HCT116 (cell line): Measurements from ENCODE around the gene SDC3. TPM values are rescaled to one million over a fixed set of nuclear protein-coding genes. Genes with fewer than 3 reads are reported as not detected.

Experiments used
- ATAC-seq: fragments of 200-7000 bp; cut with Tn5 transposase; 2 replicates; pipeline ENCODE4 v1.9.1; 2020; ENCODE audit warnings: mild to moderate bottlenecking, moderate library complexity
- BruUV-seq: library from RNA; stranded (reverse); fragments of 400-500 nt; replicated peaks from 2 replicates; lab custom pipeline; 2021; lab: Mats Ljungman, UMichigan
- CTCF ChIA-PET: fragments of 300-600 bp; sonication (Branson Sonifier 250); formaldehyde crosslinking; loops from one replicate; lab custom pipeline; 2021; ENCODE audit warnings: antibody characterized with exemption; lab: Charles Lee
- POLR2A ChIA-PET: fragments of 300-600, 350-600 bp; sonication (Branson Sonifier 250); formaldehyde crosslinking; loops from one replicate; lab custom pipeline; 2021; ENCODE audit warnings: antibody characterized with exemption; lab: Charles Lee
- RAD21 ChIA-PET, 2 experiments: fragments of 300-600 bp; sonication (Branson Sonifier 250); formaldehyde crosslinking; loops; one replicate each; lab custom pipeline; 2023; ENCODE audit warnings: low total read pairs in 2 of 2; ENCODE audit not compliant: uncharacterized antibody in 2 of 2, unreplicated experiment in 2 of 2, low non-redundant PET in 1 of 2; lab: Charles Lee
- DNase-seq: peaks from one replicate; pipeline ENCODE4 v3.0.0-alpha.2; 2010; ENCODE audit warnings: low read depth, low spot score
- H2AFZ ChIP-seq: fragments of 200-600 bp; shearing (Covaris generic), sonication (generic); 2 replicates; pipeline ENCODE4 v1.6.1; 2017; ENCODE audit warnings: low read depth, mixed run types, mixed read lengths, antibody characterized with exemption, low read length; ENCODE audit not compliant: poor library complexity, severe bottlenecking
- H3K27ac ChIP-seq: 2 replicates; pipeline ENCODE4 v1.5.1; 2012; ENCODE audit warnings: low read depth, low read length
- H3K27me3 ChIP-seq: fragments of 200-600 bp; sonication (generic); 2 replicates; pipeline ENCODE4 v1.6.1; 2016; ENCODE audit warnings: mixed run types, low read length, mixed read lengths; ENCODE audit not compliant: insufficient read depth
- H3K36me3 ChIP-seq, 2 experiments: fragments of 200-500 bp in 1 of 2; fragments of 200-600 bp in 1 of 2; sonication (Bioruptor generic) in 1 of 2; sonication (generic) in 1 of 2; 2 replicates each; pipeline versions ENCODE4 v1.5.1 to v1.6.1; 2014 to 2016; ENCODE audit warnings: low read length in 2 of 2, inconsistent platforms in 1 of 2, mixed read lengths in 1 of 2, mixed run types in 1 of 2; ENCODE audit not compliant: insufficient read depth in 2 of 2, control insufficient read depth in 1 of 2
- H3K4me1 ChIP-seq, 2 experiments: fragments of 200-600 bp in 1 of 2; sonication (generic) in 1 of 2; 2 replicates each; pipeline versions ENCODE4 v1.5.1 to v1.6.1; 2012 to 2017; ENCODE audit warnings: low read length in 2 of 2, inconsistent platforms in 1 of 2, mild to moderate bottlenecking in 1 of 2, mixed read lengths in 1 of 2, mixed run types in 1 of 2, moderate library complexity in 1 of 2; ENCODE audit not compliant: insufficient read depth in 2 of 2, control insufficient read depth in 1 of 2
- H3K4me2 ChIP-seq: fragments of 200-600 bp; sonication (generic); 2 replicates; pipeline ENCODE4 v1.6.1; 2017; ENCODE audit warnings: mixed run types, low read length, mixed read lengths
- H3K4me3 ChIP-seq, 2 experiments: fragments of 200-600 bp in 1 of 2; sonication (generic) in 1 of 2; replicated peaks in 1 of 2; 2 replicates each; pipeline ENCODE4 v1.5.1; 2011 to 2016; ENCODE audit warnings: low read length in 2 of 2, control low read depth in 1 of 2, low read depth in 1 of 2, mild to moderate bottlenecking in 1 of 2, mixed read lengths in 1 of 2, mixed run types in 1 of 2
- H3K79me2 ChIP-seq: fragments of 200-600 bp; sonication (generic); 2 replicates; pipeline ENCODE4 v1.6.1; 2017; ENCODE audit warnings: mild to moderate bottlenecking, mixed run types, low read length, moderate library complexity, mixed read lengths; ENCODE audit not compliant: insufficient read depth
- H3K9ac ChIP-seq: fragments of 200-600 bp; sonication (generic); 2 replicates; pipeline ENCODE4 v1.6.1; 2016; ENCODE audit warnings: low read length, mixed read lengths
- H3K9me2 ChIP-seq: fragments of 200-600 bp; sonication (generic), shearing (Covaris generic); 2 replicates; pipeline ENCODE4 v1.6.1; 2017; ENCODE audit warnings: mixed run types, mild to moderate bottlenecking, moderate library complexity; ENCODE audit not compliant: insufficient read depth
- H3K9me3 ChIP-seq, 2 experiments: fragments of 200-500 bp in 1 of 2; fragments of 200-600 bp in 1 of 2; sonication (Bioruptor generic) in 1 of 2; sonication (generic) in 1 of 2; 2 replicates each; pipeline ENCODE4 v1.6.1; 2014 to 2017; ENCODE audit warnings: low read length in 2 of 2, mixed read lengths in 2 of 2, inconsistent platforms in 1 of 2, low read depth in 1 of 2, mild to moderate bottlenecking in 1 of 2, mixed run types in 1 of 2, moderate library complexity in 1 of 2; ENCODE audit not compliant: control insufficient read depth in 1 of 2, insufficient read depth in 1 of 2
- H4K20me1 ChIP-seq: fragments of 200-600 bp; sonication (generic), shearing (Covaris generic); 2 replicates; pipeline ENCODE4 v1.6.1; 2017; ENCODE audit warnings: mixed run types, mild to moderate bottlenecking, moderate library complexity; ENCODE audit not compliant: insufficient read depth
- CEBPB ChIP-seq: IDR thresholded peaks from 2 replicates; pipeline ENCODE4 v1.6.1; 2012; ENCODE audit warnings: low read depth
- EGR1 ChIP-seq: IDR thresholded peaks from 2 replicates; pipeline ENCODE4 v1.6.1; 2012; ENCODE audit warnings: low read depth
- ELF1 ChIP-seq: IDR thresholded peaks from 2 replicates; pipeline ENCODE4 v1.6.1; 2012; ENCODE audit warnings: low read depth, borderline replicate concordance
- EZH2phosphoT487 ChIP-seq: fragments of 200-600 bp; IDR thresholded peaks from 2 replicates; pipeline ENCODE4 v1.6.1; 2018; ENCODE audit warnings: antibody characterized with exemption, borderline replicate concordance
- FOSL1 ChIP-seq: IDR thresholded peaks from 2 replicates; pipeline ENCODE4 v1.6.1; 2012; ENCODE audit warnings: low read depth
- SRF ChIP-seq: IDR thresholded peaks from 2 replicates; pipeline ENCODE4 v1.6.1; 2012; ENCODE audit warnings: low read depth
- YY1 ChIP-seq: IDR thresholded peaks from 2 replicates; pipeline ENCODE4 v1.6.1; 2011; ENCODE audit warnings: low read length, low read depth, moderate library complexity, mild to moderate bottlenecking; ENCODE audit not compliant: insufficient replicate concordance; ENCODE audit errors: extremely low read depth
- ZFX ChIP-seq: fragments of 450-650 bp; IDR thresholded peaks from 2 replicates; pipeline ENCODE4 v1.6.1; 2017
- ZNF274 ChIP-seq: fragments of 200-500 bp; sonication (Bioruptor generic); IDR thresholded peaks from 2 replicates; pipeline ENCODE4 v1.6.1; 2014; ENCODE audit warnings: mild to moderate bottlenecking, low read depth, low read length, inconsistent platforms
- intact Hi-C: fragments of 100-400 bp; cut with micrococcal nuclease; formaldehyde crosslinking; loops from 2 replicates; pipeline ENCODE4 v1.10.0; 2022
- total RNA-seq: library from RNA; stranded (reverse); gene quantifications from one replicate; pipeline ENCODE4 v1.2.1, GENCODE V29; 2021; ENCODE audit not compliant: unreplicated experiment
- TF ChIP-seq, protein P1 (sequence below): IDR thresholded peaks from 2 replicates; pipeline ENCODE4 v1.6.1; 2012; ENCODE audit warnings: low read depth
- TF ChIP-seq, protein P2 (sequence below), 3 experiments: fragments of 200-600 bp in 1 of 3; sonication (generic) in 1 of 3; IDR thresholded peaks in 2 of 3; conservative IDR thresholded peaks in 1 of 3; 2 replicates each; pipeline ENCODE4 v1.5.1; 2012 to 2017; ENCODE audit warnings: low read depth in 2 of 3, low read length in 2 of 3, antibody characterized with exemption in 1 of 3, borderline replicate concordance in 1 of 3, control low read depth in 1 of 3, mild to moderate bottlenecking in 1 of 3, mixed read lengths in 1 of 3, mixed run types in 1 of 3, moderate library complexity in 1 of 3; ENCODE audit not compliant: insufficient read depth in 1 of 3
- TF ChIP-seq, protein P3 (sequence below): IDR thresholded peaks from 2 replicates; pipeline ENCODE4 v1.6.1; 2011; ENCODE audit warnings: mild to moderate bottlenecking, low read length, moderate library complexity; ENCODE audit not compliant: insufficient replicate concordance; ENCODE audit errors: extremely low read depth

Gene SDC3
- total RNA-seq, 1 experiment from 2014 or later = 40.1 TPM

DNA sequence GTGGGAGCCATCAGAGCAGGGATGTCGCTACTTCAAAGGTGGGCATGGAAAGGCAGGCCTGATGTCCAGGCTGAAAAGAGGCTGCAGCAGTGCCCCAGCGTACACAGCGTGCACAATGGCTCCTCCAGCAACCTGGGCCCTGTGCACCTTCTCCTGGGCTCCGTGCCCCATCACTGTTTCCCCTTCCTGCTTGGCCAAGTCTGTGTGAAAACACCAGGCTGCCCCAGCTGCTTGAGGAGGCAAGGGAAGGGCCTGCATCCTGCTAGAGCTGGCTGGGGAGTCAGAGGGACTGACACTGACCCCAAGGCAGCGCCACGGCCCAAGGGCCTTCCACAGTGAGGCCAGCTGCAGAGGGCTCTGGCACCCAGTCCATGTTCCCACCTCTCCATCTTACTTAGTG is 33.4 kb downstream of the SDC3 start:
- no peak for ATAC-seq
- Histone ChIP-seq H3K27ac (no peak overlapping the region), H2AFZ (no peak overlapping the region), H4K20me1 (no peaks in the 10 kb centered on the region), H3K9me3 (no peaks in the 10 kb centered on the region), H3K9ac (no peak overlapping the region), H3K4me3 (no peak overlapping the region), H3K4me1 (no peaks in the 10 kb centered on the region), H3K36me3 (no peaks in the 10 kb centered on the region; a peak in 1 of 4 replicates), H3K27me3 (no peaks in the 10 kb centered on the region), H3K79me2 (no peaks in the 10 kb centered on the region), H3K4me2 (no peak overlapping the region), H3K9me2 (no peaks in the 10 kb centered on the region)
- TF ChIP-seq, protein P1, sequence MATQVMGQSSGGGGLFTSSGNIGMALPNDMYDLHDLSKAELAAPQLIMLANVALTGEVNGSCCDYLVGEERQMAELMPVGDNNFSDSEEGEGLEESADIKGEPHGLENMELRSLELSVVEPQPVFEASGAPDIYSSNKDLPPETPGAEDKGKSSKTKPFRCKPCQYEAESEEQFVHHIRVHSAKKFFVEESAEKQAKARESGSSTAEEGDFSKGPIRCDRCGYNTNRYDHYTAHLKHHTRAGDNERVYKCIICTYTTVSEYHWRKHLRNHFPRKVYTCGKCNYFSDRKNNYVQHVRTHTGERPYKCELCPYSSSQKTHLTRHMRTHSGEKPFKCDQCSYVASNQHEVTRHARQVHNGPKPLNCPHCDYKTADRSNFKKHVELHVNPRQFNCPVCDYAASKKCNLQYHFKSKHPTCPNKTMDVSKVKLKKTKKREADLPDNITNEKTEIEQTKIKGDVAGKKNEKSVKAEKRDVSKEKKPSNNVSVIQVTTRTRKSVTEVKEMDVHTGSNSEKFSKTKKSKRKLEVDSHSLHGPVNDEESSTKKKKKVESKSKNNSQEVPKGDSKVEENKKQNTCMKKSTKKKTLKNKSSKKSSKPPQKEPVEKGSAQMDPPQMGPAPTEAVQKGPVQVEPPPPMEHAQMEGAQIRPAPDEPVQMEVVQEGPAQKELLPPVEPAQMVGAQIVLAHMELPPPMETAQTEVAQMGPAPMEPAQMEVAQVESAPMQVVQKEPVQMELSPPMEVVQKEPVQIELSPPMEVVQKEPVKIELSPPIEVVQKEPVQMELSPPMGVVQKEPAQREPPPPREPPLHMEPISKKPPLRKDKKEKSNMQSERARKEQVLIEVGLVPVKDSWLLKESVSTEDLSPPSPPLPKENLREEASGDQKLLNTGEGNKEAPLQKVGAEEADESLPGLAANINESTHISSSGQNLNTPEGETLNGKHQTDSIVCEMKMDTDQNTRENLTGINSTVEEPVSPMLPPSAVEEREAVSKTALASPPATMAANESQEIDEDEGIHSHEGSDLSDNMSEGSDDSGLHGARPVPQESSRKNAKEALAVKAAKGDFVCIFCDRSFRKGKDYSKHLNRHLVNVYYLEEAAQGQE = no peak
- TF ChIP-seq, protein P2, sequence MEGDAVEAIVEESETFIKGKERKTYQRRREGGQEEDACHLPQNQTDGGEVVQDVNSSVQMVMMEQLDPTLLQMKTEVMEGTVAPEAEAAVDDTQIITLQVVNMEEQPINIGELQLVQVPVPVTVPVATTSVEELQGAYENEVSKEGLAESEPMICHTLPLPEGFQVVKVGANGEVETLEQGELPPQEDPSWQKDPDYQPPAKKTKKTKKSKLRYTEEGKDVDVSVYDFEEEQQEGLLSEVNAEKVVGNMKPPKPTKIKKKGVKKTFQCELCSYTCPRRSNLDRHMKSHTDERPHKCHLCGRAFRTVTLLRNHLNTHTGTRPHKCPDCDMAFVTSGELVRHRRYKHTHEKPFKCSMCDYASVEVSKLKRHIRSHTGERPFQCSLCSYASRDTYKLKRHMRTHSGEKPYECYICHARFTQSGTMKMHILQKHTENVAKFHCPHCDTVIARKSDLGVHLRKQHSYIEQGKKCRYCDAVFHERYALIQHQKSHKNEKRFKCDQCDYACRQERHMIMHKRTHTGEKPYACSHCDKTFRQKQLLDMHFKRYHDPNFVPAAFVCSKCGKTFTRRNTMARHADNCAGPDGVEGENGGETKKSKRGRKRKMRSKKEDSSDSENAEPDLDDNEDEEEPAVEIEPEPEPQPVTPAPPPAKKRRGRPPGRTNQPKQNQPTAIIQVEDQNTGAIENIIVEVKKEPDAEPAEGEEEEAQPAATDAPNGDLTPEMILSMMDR (IDR thresholded peaks at IDR 0.05 in 2 of 3, conservative IDR thresholded peaks at IDR 0.05 in 1 of 3; ENCODE audit: borderline replicate concordance in 1 of 3, insufficient read depth in 1 of 3, low read depth in 2 of 3, low read length in 2 of 3) = no peak
- TF ChIP-seq EGR1 = no peak
- TF ChIP-seq ELF1 = no peak
- no peak for TF ChIP-seq CEBPB
- TF ChIP-seq YY1 = no peak
- TF ChIP-seq FOSL1 = no peak
- TF ChIP-seq, protein P3, sequence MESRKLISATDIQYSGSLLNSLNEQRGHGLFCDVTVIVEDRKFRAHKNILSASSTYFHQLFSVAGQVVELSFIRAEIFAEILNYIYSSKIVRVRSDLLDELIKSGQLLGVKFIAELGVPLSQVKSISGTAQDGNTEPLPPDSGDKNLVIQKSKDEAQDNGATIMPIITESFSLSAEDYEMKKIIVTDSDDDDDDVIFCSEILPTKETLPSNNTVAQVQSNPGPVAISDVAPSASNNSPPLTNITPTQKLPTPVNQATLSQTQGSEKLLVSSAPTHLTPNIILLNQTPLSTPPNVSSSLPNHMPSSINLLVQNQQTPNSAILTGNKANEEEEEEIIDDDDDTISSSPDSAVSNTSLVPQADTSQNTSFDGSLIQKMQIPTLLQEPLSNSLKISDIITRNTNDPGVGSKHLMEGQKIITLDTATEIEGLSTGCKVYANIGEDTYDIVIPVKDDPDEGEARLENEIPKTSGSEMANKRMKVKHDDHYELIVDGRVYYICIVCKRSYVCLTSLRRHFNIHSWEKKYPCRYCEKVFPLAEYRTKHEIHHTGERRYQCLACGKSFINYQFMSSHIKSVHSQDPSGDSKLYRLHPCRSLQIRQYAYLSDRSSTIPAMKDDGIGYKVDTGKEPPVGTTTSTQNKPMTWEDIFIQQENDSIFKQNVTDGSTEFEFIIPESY = no peak
- TF ChIP-seq EZH2phosphoT487 = no peak
- no peak for TF ChIP-seq SRF
- TF ChIP-seq ZNF274 = no peak
- no peak for TF ChIP-seq ZFX
- intact Hi-C loops = no loop called here
- BruUV-seq = no TSS peak
- ChIA-PET RAD21 (no interaction called here), POLR2A (no interaction called here), CTCF (no interaction called here)
- DNase-seq = no peak
